Right cardiac atrium (tissue), 5 donors: ENCODE results near the gene TBL1X. TPM values are rescaled to one million over a fixed set of nuclear protein-coding genes. Genes with fewer than 3 reads are reported as not detected.
"Not testable (repeated sequence)": the region's sequence is repeated elsewhere in the genome, so short reads cannot be mapped to it uniquely, and the experiment has no call there.

ENCODE experiments used
- ATAC-seq, 2 donors: fragments of 200-7000 bp; cut with Tn5 transposase; one replicate each; pipeline versions ENCODE4 v1.8.0 to v1.9.1; 2020; ENCODE audit warnings: moderate library complexity in 2 of 2, mild to moderate bottlenecking in 1 of 2
- DNase-seq, 3 donors: peaks; one replicate each; pipeline ENCODE4 v3.0.0-alpha.2; 2020
- H3K27ac ChIP-seq: one replicate; pipeline ENCODE4 v1.5.1; 2013; ENCODE audit warnings: mild to moderate bottlenecking, low read length, control low read depth, moderate library complexity
- H3K27me3 ChIP-seq: one replicate; pipeline ENCODE4 v1.6.1; 2013; ENCODE audit not compliant: control insufficient read depth, insufficient read depth
- H3K4me1 ChIP-seq: one replicate; pipeline ENCODE4 v1.6.1; 2013; ENCODE audit warnings: low read length; ENCODE audit not compliant: control insufficient read depth, insufficient read depth
- H3K4me3 ChIP-seq: one replicate; pipeline ENCODE4 v1.5.1; 2013; ENCODE audit warnings: low read length, control low read depth
- H3K9me3 ChIP-seq: one replicate; pipeline ENCODE4 v1.6.1; 2013; ENCODE audit warnings: low read length; ENCODE audit not compliant: control insufficient read depth
- WGBS: extraction: QIAGEN DNeasy Blood & Tissue Kit; methylation state at CpG from one replicate; pipeline ENCODE4 v1.1.7; 2013; 5-methylcytosine and 5-hydroxymethylcytosine counted together
- intact Hi-C, 4 donors: fragments of 100-400 bp; cut with DNase I; formaldehyde crosslinking; loops; one replicate each; pipeline versions ENCODE4 v1.11.0 to v1.14.0; 2022 to 2023
- polyA plus RNA-seq: library from polyadenylated mRNA; stranded (reverse); fragments of 200-250 nt; gene quantifications from one replicate; pipeline ENCODE4 v1.2.3, GENCODE V29; 2013
- total RNA-seq, 4 donors: library from RNA; stranded (reverse); fragmentation: NEBNext Ultra II Directional; extraction: Animal tissue kit (Norgen Biotek cat#: 25700); gene quantifications; one replicate each; pipeline ENCODE4 v1.2.1, GENCODE V29; 2021
- donor health status: healthy with polysubstance abuse.
- donor health status: DM: no; HTN: yes; CAD: no.
- donor health status: DM: no; HTN: no; CAD: no.
- donor health status: DM: no; HTN: yes; CAD: no; lungs with severe emphysema.
- donor health status: DM: yes; HTN: yes; CAD: no.

The TBL1X gene
- total and polyA plus RNA-seq, 5 donors = 5.1 to 16.3 (median 13.4) TPM

GRCh38 chrX:9536156-9536555 is 71.3 kb downstream of the TBL1X start:
- intact Hi-C loops, ATAC-seq, H3K27ac ChIP-seq, H3K4me1 ChIP-seq, H3K27me3 ChIP-seq, H3K9me3 ChIP-seq, DNase-seq, H3K4me3 ChIP-seq: not testable (repeated sequence)
- WGBS = 87% methylated on average over 10 of the region's 10 CpGs

- DNase-seq = no peak
- 93% methylated on average over 8 of the region's 8 CpGs for WGBS
- Histone ChIP-seq H3K4me1 (peaks cover 4% of the 10 kb centered on the region), H3K9me3 (no peaks in the 10 kb centered on the region), H3K4me3 (no peak overlapping the region), H3K27me3 (no peaks in the 10 kb centered on the region), H3K27ac (no peak overlapping the region)
- no peak for ATAC-seq
- intact Hi-C loops = no loop called here
Observed at GRCh38 chrX:9537781-9538180, 72.9 kb downstream of the TBL1X start.

DNA sequence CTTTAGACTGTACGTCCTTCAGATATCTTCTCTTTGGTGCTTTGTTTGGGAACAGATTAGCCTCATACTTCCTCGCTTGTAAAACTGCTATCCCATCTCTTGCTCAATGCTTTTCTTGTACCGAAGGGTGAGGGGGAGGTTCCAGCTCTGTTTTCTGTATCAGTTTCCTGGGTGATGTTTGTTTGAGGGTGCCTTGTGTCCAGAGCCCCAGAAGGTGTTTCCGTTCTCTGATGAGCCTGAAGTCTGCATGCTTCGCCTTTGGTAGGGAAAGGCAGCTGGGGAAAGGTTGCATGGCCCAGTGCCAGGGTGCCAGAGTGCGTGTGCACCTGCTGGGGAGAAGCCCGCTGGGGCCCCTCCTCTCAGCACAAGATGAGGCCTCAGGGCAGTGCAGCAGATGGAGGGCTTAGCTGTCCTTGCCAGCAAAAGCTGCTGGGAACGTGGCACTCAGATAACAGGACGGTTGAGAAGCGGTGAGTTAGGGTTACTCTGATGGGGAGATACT is 73.7 kb downstream of the TBL1X start:
- H3K27ac ChIP-seq = peak overlapping the region; percentile 52
- WGBS = 53% methylated on average over 10 of the region's 10 CpGs
- intact Hi-C loops = no loop called here
- H3K4me1 ChIP-seq = peaks cover 4% of the 10 kb centered on the region
- DNase-seq = no peak
- H3K4me3 ChIP-seq = no peak overlapping the region
- no peaks in the 10 kb centered on the region for H3K27me3 ChIP-seq
- no peaks in the 10 kb centered on the region for H3K9me3 ChIP-seq
- ATAC-seq = peak in 1 of 2 donors; percentile 36

DNA sequence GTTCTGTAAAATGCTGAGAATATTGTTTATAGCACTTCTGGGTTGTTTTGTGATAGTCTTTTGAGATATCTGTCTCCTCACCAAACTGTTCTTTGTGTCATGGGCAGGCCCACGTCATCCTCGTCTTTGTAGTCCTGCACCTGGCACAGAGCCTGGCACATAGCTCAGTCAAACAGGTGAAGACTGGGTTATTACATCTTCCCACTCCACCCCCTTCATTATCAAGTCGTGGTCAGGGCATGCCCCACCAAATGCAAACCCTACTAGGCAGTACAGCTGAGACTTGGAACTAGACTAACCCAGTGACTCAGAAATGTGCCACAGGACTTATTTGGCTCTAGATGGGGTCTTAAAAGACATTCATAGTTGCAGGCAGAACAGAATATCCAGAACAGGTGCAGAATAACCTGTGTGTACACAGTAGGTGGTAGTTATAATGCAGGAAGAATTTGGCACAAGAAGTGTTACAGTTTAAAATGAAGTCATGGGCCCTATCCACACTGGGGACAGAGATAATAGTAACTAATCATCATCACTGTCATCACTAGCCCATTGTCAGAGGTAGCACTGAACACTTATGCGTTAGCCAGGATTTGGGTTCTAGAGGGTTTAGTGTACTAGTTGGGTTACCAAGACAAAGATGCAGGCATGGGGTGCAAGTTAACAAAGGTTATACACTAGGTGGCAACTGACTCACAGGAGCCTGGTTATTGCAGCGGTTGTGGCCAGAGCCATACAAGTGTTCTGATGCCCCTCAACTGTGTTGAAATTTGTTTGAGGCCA is 74.9 kb downstream of the TBL1X start:
- 81% methylated on average over 5 of the region's 5 CpGs for WGBS
- Histone ChIP-seq H3K27me3 (no peaks in the 10 kb centered on the region), H3K27ac (no peak overlapping the region), H3K4me1 (peaks cover 2% of the 10 kb centered on the region), H3K9me3 (no peaks in the 10 kb centered on the region), H3K4me3 (no peak overlapping the region)
- intact Hi-C loops = no loop called here
- no peak for ATAC-seq
- no peak for DNase-seq

GRCh38 chrX:9542106-9542760 is 77.4 kb downstream of the TBL1X start:
- Histone ChIP-seq H3K4me3 (no peak overlapping the region), H3K4me1 (peaks cover 2% of the 10 kb centered on the region), H3K27ac (no peak overlapping the region), H3K9me3 (no peaks in the 10 kb centered on the region), H3K27me3 (no peaks in the 10 kb centered on the region)
- intact Hi-C loops = no loop called here
- no peak for DNase-seq
- no peak for ATAC-seq
- 75% methylated on average over 13 of the region's 13 CpGs for WGBS

GRCh38 chrX:9542761-9543111 is 77.9 kb downstream of the TBL1X start:
- intact Hi-C loops = no loop called here
- 62% methylated on average over 12 of the region's 12 CpGs for whole genome bisulfite sequencing
- Histone ChIP-seq H3K27me3 (no peaks in the 10 kb centered on the region), H3K9me3 (no peaks in the 10 kb centered on the region), H3K4me3 (no peak overlapping the region), H3K27ac (no peak overlapping the region), H3K4me1 (peaks cover 2% of the 10 kb centered on the region)
- peak; percentile 51 to 59 for ATAC-seq
- DNase-seq = no peak

- Histone ChIP-seq H3K4me1 (no peaks in the 10 kb centered on the region), H3K27me3 (no peaks in the 10 kb centered on the region), H3K27ac (no peak overlapping the region), H3K4me3 (no peak overlapping the region), H3K9me3 (no peaks in the 10 kb centered on the region)
- DNase-seq (no peak), ATAC-seq (no peak)
- intact Hi-C loops = no loop called here
- 83% methylated on average over 2 of the region's 2 CpGs for WGBS
Observed at GRCh38 chrX:9555354-9555753, 90.5 kb downstream of the TBL1X start.

- H3K4me1 ChIP-seq = no peaks in the 10 kb centered on the region
- H3K9me3 ChIP-seq = no peaks in the 10 kb centered on the region
- no peak overlapping the region for H3K4me3 ChIP-seq
- ATAC-seq (no peak), DNase-seq (no peak)
- H3K27ac ChIP-seq = no peak overlapping the region
- no peaks in the 10 kb centered on the region for H3K27me3 ChIP-seq
- 76% methylated on average over 11 of the region's 11 CpGs for WGBS
- intact Hi-C loops = no loop called here
Observed at GRCh38 chrX:9557091-9557490, 92.2 kb downstream of the TBL1X start.

GRCh38 chrX:9557521-9557920 is 92.7 kb downstream of the TBL1X start:
- H3K27me3 ChIP-seq = no peaks in the 10 kb centered on the region
- no peak for ATAC-seq
- H3K4me1 ChIP-seq = no peaks in the 10 kb centered on the region
- H3K9me3 ChIP-seq = no peaks in the 10 kb centered on the region
- DNase-seq = no peak
- H3K27ac ChIP-seq = no peak overlapping the region
- 94% methylated on average over 5 of the region's 5 CpGs for WGBS
- no peak overlapping the region for H3K4me3 ChIP-seq
- intact Hi-C loops = no loop called here

- 39% methylated on average over 4 of the region's 4 CpGs for WGBS
- Histone ChIP-seq H3K27me3 (no peaks in the 10 kb centered on the region), H3K4me1 (no peaks in the 10 kb centered on the region), H3K27ac (no peak overlapping the region), H3K4me3 (no peak overlapping the region), H3K9me3 (no peaks in the 10 kb centered on the region)
- ATAC-seq = no peak
- intact Hi-C loops = no loop called here
- DNase-seq = no peak
Observed at GRCh38 chrX:9558615-9559014, 93.8 kb downstream of the TBL1X start.

DNA sequence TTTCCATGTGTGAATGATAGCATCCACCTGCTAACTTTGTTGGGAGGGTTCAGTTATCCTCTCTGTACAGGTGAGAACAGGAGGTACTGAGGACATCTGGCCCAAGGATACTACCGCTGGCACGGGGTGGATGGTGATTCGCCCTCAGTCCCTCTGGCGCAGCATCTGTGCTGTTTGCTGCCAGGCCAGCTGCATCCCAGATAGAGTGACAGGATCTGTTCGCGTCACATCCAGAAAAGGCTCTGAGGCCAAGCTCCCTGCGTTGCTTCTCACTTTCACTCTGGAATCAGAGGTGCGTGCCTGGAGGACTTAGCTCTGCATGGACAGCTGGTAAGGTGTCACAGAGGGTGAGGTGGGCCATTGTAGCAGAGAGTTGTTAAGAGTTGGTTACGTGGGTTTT is 95.4 kb downstream of the TBL1X start:
- no peaks in the 10 kb centered on the region for H3K9me3 ChIP-seq
- H3K27me3 ChIP-seq = no peaks in the 10 kb centered on the region
- no peak overlapping the region for H3K27ac ChIP-seq
- H3K4me1 ChIP-seq = no peaks in the 10 kb centered on the region
- 79% methylated on average over 9 of the region's 9 CpGs for WGBS
- no peak for DNase-seq
- intact Hi-C loops = no loop called here
- H3K4me3 ChIP-seq = no peak overlapping the region
- no peak for ATAC-seq
